GM18505 (cell line): Measurements from ENCODE around the gene GABBR1.

Experiments
- ATAC-seq: cut with Tn5 transposase; IDR thresholded peaks from one replicate; pipeline ENCODE4 v1.9.1; 2021; ENCODE audit not compliant: unreplicated experiment
- POLR2A ChIP-seq: IDR thresholded peaks from 4 replicates; pipeline ENCODE4 v1.6.1; 2011; ENCODE audit warnings: borderline replicate concordance; ENCODE audit not compliant: insufficient read depth, insufficient read length; ENCODE audit errors: extremely low read depth

GABBR1 gene

DNA sequence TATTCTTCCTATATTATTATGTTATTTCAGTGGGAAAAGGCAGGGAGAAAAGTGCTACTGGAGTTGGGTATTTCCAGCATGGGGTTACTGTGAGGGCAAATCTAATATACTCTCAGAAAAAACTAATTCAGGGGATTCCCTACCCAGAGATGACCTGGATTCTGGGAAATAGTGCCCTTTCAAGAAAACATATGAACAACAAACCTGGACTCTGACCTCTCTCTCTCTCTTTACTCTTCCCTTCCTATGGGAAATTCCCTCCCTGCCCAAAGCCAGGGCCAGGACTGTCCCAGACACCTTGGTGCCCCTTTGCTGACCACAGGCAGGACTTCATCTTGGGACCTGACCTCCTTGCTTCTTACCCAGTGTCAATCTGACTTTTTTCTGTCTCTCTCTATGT is 71.9 kb downstream of the GABBR1 start:
- no peak for TF ChIP-seq POLR2A
- ATAC-seq = no peak

DNA sequence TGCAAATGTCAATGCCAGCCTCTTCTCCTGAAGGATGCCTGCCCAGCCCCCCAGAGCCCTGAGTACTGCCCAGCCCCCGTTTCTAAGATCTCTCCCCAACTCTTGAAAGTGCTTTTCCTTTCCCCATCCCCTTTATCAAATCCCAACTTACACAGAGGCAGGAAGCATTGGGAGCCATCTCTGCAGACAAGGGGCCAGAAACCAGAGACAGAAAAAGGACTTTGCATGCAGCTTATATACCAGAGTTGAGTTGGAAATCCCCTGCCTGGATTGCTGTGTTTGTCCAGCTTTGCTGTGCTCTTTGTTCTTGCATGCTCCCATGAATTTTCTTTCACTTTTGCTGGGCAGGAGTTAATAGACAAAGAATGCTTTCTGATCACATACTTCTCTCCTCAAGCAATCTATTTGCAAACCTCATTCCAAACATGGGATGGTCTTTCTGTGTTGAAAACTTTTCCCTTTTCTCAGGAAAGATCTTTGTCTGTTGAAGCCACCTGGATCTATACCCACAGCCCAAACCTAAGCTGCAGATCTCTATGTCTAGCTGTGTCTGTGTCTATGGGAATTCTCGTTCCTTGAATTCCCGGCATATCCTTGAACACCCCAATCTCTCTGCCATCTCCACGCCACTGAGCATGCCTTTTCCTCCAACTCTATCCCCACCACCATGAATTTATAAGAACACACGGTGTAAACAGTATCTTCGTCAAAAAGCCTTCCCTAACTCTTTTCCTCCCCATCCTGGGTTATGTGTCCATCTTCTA is 73.3 kb downstream of the GABBR1 start, which contains the start of gene UBD:
Gene UBD, minus strand, starts transcription at position 209 of the 764 bp plus-strand sequence. Its CDS starts 31 bp downstream, at position 178.
- no peak for ATAC-seq
- TF ChIP-seq POLR2A = peak; percentile 35

DNA sequence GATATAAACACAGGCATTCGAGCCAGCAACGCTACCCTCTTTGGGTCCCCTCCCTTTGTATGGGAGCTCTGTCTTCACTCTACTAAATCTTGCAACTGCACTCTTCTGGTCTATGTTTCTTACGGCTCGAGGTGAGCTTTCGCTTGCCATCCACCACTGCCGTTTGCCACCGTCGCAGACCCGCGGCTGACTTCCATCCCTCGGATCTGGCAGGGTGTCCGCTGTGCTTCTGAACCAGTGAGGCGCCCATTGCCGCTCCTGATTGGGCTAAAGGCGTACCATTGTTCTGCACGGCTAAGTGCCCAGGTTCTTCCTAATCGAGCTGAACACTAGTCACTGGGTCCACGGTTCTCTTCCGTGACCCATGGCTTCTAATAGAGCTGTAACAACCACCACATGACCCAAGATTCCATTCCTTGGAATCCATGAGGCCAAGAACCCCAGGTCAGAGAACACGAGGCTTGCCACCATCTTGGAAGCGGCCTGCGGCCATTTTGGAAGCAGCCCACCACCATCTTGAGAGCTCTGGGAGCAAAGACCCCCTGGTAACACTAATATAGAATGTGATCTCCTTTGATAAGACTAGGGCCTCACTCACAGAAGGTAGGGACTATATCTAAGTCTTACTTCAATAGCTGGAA is 74.4 kb downstream of the GABBR1 start:
- TF ChIP-seq POLR2A = no peak
- ATAC-seq = no peak

DNA sequence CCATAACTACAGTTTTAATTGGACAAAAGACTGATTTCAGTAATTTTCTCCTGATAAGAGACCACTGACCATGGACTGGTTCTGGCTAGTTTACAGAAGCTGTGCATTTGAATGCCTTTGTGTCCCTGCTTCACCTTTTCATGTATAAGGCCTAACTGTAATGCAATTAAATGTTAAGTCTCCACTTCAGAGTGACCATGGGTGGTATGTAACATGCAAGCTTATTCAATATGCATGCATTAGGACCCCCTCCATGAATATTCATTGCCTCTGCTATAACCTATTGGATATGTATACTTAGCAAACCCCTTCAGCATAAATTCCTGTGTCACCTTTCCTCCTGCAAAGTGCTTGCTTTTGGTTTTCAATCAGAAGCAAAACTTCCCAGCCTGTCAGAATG is 75.7 kb downstream of the GABBR1 start:
- no peak for ATAC-seq
- no peak for TF ChIP-seq POLR2A

DNA sequence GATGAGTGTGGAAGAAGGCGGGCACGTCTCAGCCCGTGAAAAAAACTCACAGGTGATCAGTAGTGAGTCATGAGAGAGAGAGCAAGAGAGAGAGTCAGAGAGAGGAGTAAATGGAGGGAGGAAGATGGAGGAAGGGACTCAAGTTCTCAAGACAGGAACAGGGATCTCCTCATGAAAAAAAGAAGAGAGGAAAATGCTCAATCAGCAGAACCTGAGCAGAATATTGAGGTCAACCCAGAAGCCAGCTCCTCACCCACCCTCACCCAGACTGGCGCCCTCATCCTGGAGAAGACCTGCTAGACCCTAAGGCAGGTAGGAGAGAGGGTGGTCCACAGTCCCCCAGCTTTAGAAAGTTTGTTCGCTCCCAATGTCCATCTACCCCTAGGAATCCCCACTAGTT is 78.2 kb downstream of the GABBR1 start:
- no peak for ATAC-seq
- no peak for TF ChIP-seq POLR2A

DNA sequence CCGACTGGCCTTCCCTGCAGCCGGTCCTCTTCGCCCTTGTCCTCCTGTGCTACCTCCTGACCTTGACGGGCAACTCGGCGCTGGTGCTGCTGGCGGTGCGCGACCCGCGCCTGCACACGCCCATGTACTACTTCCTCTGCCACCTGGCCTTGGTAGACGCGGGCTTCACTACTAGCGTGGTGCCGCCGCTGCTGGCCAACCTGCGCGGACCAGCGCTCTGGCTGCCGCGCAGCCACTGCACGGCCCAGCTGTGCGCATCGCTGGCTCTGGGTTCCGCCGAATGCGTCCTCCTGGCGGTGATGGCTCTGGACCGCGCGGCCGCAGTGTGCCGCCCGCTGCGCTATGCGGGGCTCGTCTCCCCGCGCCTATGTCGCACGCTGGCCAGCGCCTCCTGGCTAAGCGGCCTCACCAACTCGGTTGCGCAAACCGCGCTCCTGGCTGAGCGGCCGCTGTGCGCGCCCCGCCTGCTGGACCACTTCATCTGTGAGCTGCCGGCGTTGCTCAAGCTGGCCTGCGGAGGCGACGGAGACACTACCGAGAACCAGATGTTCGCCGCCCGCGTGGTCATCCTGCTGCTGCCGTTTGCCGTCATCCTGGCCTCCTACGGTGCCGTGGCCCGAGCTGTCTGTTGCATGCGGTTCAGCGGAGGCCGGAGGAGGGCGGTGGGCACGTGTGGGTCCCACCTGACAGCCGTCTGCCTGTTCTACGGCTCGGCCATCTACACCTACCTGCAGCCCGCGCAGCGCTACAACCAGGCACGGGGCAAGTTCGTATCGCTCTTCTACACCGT is 79.5 kb downstream of the GABBR1 start:
- no peak for ATAC-seq
- no peak for TF ChIP-seq POLR2A

DNA sequence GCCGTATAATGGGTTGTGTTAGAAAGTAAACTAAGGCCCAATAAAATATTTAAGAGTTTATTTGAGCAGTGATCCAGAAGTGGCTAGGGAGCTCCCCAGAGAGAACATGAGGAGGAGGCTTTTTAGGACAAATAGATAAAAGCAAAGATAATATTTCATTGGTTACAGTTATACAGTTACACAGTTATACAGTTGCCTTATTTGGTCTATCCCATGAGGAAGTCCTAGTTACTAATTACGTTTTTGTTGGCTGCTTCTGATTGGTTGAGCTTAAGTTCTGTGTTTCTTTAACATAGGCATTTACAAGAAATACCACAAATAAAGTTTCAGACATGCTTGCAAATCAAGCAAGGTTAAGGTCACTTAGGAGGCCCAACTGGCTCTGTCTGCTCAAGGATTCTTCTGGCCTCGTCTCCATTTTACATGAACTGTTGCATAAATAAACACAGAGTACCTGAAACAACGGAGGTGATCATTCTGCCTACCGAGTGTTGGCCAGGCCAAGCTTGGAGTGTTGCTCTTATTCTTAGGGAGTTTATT is 80.4 kb downstream of the GABBR1 start:
- ATAC-seq = peak; percentile 71
- no peak for TF ChIP-seq POLR2A

DNA sequence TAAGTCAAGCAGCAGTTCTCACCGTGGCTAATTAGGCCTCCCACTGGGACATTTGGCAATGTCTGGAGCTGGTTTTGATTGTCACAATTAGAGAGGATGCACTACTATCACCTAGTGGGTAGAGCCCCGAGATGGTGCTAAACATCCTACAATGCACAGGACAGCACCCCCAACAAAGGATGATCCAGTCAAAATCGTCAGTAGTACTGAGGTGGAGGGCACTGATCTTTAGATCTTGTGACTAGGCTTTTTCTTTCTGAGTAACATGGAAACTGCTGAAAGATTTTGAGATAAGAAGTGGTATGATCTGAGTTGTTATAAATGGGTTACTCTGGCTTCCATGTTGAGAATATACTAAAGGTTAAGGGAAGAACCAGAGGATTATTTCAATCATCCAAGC is 85.4 kb downstream of the GABBR1 start:
- ATAC-seq = no peak
- TF ChIP-seq POLR2A = no peak

DNA sequence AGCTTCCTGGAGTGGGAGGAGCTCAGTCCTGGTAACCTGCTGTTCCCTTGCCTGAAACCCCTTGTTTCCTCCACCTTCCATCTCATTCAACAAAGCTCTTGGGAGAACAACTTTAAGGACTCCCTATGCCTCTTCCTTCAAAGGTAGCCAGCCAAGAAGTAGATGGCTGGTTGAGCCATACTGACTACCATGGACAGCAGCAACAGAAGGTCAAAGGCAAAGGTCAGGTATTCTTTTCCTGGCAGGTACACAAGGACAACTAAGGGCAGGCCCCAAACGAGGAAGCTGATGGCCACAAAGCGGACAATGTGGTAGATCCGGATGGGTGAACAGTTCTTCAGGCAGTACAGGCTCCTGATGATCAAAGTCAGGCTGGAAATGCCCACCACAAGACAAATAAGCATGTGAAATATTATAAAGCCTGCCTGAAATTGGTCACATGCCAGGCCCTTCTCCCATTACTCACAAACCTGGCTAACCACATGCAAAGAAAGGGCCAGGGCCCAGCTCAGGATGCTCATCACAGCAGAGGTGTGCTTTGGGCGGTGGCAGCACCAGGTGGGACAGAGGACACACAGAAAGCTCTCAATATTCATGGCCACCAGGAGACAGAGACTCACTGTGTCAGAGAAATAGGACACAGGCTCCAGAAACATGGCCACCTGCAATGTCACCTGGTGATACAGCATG is 95.1 kb downstream of the GABBR1 start:
- ATAC-seq = no peak
- no peak for TF ChIP-seq POLR2A

DNA sequence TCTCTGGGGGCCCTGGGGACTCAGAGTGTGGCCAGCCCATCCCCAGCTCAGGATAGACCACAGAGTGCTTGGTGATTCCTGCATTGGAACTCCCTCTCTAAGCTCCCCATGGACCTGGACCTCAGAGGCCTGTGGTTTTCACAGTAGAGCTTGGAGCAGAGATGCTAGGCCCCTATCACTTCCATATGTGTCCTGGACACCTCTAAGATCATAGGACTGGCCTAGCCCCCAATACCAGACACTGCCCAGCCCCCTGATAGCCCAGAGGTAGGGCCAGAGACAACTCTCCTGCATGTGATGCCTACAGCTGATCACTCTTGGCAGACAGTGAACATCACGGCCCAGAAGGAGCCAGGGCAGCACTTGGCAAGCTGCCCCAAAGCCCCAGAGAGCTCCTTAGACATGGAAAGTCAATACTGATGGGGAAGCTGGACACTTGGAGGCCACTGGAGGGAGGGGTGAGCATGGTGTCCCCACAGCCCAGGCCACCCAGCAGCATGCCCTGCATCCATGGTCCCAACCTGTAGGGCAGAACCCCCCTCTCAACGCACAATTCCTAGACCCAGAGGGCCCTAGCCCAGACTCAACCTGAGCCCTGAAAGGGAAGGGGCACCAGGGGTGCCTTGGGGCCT is 100.5 kb downstream of the GABBR1 start:
- no peak for TF ChIP-seq POLR2A
- no peak for ATAC-seq

DNA sequence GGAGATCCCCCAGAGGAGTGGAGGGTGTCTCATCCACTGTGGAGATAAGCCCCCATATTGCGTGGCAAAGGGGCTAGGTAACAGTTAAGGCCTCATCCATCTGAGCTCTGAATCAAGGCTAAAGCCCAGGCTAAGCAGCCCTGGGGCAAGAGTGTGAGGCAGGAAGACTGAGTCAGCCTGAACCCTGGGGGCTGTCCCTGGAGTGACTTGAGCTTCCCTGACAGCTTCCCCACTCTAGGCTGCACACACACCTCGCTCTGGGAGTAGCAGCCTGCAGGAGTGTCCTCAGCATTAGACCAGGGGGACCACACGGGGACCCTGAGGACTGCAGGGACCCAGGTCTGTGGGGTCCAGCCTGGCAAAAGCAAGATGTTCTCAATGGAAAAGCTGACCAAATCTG is 101.3 kb downstream of the GABBR1 start:
- no peak for TF ChIP-seq POLR2A
- no peak for ATAC-seq

DNA sequence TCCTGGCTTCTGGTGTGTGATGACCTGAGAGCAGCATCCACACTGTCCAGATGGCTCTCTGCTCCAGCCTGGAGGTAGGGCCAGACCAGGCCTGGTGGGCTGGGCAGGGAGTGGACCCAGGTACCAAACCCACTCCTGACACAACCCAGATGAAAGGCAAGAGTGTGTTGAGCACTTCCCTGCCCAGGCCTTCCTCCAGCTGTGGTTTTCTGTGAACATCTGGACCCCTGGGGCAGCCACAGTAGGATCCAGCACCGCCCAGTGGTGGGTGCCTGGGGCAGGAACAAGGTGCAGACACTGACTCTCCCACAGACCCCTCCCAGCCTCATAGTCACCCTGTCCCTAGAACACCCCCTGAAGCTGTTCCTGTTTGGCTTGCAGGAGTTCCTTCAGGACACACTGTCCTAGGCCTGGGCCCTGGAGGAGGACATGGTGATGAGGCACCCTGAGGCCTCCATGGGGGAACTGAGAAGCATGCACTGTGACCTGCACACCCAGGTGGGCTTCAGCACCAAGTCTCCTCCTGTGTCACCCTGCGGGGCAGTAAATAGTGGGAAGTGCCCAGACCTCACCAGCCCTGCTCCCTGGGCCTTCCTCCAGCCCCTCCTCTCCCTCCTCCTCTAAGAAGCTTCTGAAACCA is 102.2 kb downstream of the GABBR1 start:
- TF ChIP-seq POLR2A = no peak
- ATAC-seq = no peak
